NCI-H1417 (cell line): ENCODE results near the gene NCOR2.

ENCODE experiments used
- DNase-seq, 3 experiments: peaks; one replicate each; lab custom pipeline; 2025; lab: John Stamatoyannopoulos, UW

Gene NCOR2

GRCh38 chr12:124544311-124544970 is 23.0 kb downstream of the NCOR2 start:
- peak in 2 of 3 experiments; percentile 77 to 86 for DNase-seq

GRCh38 chr12:124543590-124544310 is 23.7 kb downstream of the NCOR2 start:
- peak in 2 of 3 experiments; percentile 91 to 94 for DNase-seq

- DNase-seq, result peak in 2 of 3 experiments; percentile 91 to 94
Observed at GRCh38 chr12:124543052-124543589, 24.3 kb downstream of the NCOR2 start.

- peak in 2 of 3 experiments; percentile 27 to 64 for DNase-seq
Observed at GRCh38 chr12:124542021-124542949, 25.1 kb downstream of the NCOR2 start.

DNA sequence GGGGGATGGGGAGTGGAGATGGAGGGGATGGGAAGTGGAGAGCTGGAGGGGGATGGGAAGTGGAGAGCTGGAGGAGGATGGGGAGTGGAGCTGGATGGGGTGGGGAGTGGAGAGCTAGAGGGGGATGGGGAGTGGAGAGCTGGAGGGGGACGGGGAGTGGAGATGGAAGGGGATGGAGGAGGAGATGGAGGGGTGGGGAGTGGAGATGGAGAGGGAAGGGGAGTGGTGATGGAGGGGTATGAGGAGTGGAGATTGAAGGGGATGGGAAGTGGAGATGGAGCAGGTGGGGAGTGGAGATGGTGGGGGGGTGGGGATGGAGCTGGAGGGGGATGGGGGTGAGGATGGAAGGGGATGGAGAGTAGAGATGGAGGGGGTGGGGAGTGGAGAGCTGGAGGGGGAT is 26.1 kb downstream of the NCOR2 start:
- DNase-seq, result no peak

GRCh38 chr12:124539084-124540041 is 28.0 kb downstream of the NCOR2 start:
- DNase-seq, result no peak

DNA sequence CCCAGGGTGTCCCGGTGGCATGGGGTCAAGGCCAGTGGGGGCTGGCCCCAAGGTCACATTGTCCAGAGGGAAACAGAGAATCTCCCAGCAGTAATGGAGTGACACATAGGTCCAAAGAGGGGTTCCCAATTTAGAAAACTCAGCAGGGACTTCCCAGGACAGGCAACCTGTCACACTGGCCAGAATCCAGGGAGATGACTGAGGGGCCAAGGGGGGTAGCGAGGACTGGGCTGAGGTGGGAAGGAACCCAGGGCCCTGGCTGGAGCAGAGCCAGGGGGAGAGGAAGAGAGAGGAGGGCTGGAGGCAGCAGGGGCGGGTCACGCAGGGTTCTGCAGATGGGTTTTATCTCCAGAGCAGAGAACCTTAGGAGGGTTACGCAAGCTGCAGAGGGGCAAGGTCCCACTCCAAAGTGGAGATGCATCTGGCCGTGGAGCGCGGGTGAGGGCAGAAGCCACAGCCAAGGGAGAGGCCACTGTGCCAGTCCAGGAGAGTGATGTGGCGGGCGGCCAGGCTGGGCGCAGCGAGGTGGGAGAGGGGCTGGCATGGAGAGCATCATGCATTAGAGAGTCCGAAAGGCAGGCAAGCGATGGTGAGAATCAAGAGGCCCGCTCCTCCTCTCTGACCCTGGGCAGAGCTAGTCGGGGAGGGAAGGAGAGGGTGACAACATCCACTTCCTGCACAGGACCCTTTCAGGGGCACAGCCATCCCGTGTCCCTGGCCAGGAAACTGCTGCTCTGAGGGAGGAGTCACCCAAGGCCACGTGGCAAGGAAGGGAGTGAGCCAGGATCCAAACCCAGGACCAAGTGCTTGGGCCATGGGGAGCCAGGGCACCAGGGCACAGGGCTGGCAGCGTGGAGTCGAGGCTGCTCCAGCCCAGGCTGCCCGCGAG is 29.0 kb downstream of the NCOR2 start:
- DNase-seq, result no peak

DNA sequence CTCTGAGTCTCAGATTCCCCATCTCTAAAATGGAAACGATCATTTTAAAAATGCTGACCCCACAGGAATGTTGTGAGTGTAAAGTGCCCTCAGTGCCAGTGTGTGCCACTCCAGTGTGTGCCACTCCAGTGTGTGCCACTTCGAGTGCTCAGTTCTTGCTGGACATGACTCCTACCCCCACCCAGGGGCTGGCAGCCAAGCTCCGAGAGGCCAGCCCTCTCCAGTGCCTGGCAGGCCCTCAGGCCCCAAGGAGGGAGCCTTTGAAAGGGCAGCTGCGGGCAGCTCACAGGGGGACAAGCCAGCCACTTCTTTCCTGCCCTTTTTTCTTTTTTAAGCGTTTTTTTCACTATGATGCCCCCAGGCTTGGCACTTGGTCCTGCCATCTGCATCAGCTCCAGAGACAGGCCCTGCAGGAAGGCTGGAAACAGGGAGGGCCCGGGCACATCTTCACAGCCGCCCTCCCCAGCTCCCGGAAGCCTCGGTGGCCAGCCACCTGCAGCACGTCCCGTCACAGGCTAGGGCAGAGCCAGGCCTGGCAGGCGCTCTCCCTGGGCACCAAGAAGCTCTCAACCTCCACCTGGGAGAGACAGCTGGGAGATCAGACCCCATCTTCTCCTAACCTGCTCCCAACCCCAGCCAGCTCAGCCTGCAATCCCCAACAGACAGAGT is 29.8 kb downstream of the NCOR2 start:
- DNase-seq, result peak in 1 of 3 experiments; percentile 29

DNA sequence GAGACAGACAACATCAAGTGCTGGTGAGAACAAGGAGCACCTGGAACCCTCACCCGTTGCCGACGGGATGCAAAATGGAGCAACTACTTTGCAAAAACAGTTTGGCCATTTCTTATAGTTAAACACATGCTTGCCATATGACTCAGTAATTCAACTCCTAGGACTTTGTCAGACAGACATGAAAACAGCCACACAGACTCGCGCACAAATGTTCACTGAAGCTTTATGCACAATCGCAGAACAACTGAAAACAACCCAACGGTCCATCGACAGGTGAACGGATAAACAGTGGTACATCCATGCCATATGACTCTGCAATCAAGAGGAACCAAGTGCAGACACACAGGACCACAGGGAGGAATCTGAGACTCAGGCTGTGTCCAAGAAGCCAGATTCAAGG is 30.8 kb downstream of the NCOR2 start:
- DNase-seq, result no peak

DNA sequence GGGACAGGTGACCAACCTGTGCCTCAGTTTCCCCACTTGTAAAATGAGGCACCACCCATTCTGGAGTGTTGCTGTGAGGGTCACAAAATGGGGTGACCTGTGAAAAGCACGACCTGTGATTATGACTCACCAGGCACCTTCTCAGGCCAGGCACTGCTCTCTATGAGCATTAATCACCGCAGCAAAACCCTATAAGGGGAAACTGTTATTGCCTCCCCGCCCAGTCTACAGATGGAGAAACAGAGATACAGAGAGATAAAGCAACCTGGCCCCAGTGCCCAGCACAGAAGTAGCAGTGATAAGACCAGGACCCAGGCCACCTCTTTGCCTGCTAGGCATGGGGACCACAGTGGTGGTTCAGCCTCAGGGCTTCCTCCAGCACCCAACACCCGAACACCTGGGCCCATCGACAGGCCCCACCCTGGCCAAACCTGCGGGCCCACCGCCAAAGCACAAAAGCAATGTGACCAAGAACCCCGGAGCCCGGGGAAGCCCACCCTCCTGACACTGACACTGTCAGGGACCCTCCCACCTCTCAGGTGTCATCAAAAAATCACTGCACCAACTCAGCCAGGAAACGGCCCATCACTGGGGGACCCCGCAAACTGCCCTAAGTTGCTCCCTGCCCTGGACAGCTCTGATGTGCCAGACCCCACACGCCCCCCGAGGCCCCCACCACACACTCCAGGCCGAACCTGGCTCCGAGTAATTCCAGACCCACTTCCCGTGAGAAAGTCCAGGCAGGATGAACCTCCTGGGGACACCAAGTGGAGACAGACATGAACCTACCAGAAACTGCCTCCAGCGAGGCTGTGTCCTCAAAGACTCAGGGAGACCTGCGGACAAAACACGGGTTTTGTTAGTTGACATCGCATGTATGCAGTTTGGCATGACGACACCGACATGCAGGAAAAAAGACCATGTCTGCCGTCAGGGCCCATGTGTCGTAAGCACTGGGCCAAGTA is 32.4 kb downstream of the NCOR2 start:
- no peak for DNase-seq

DNA sequence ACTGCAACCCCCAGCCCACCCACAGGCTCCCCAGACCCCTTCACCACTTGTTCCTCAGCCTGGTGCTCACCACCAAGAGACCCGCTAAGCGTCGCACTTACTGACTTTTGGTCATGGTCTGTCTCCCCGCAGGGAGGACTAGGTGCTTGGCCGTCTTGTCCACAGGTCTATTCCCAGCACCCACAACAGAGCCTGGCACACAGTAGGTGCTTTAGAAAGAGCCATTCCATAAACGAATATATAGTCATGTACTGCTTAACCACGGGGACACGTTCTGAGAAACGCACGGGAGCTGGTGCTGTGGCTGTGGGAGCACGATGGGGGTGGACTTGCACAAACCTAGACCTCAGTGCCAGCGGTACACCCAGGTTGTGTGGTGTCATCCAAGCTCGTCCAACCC is 34.0 kb downstream of the NCOR2 start:
- DNase-seq, result no peak

- DNase-seq, result no peak
Observed at GRCh38 chr12:124532967-124533366, 34.4 kb downstream of the NCOR2 start.

DNA sequence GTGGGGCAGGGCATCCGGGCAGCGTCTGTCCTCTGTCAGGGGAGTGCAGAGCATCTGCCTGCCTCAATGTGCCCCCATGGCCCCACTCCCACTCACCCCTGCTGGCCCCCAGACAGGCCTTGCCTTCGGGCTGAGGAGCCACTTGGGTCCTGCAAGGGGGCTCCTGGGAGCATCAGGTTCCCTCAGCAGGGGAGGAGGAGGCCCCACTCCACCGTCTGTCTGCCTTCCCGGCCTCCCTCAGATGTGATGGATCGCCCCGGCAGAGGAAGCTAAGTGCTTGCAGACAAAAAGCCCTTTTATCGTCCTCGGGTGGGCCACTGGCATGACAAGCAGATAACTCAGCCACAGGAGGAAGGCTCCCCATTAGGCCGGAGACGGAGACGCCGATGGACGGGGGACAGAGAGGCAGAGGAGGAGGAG is 35.1 kb downstream of the NCOR2 start:
- DNase-seq, result peak in 1 of 3 experiments; percentile 33

DNA sequence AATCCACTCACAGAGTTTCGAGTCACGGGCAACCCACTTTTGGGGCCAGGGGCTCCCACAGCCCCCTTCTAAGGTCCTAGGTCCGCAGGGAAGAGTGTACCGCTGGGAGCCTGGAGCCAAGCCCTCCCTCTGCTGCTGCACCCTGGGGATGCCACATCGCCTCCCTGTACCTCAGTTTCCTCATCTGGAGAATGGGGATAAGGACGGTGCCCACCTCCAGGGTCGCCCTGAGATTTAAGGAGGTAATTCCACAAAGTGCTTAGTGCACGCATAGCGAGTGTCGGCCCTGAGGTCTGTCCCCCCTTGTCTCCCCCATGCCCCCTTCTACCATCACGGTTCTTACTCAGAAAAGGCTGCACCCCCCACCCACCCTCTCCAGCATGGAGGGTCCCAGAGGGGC is 35.5 kb downstream of the NCOR2 start:
- no peak for DNase-seq

- DNase-seq, result peak; percentile 56 to 98 (median 93)
Observed at GRCh38 chr12:124531281-124531745, 36.1 kb downstream of the NCOR2 start.

GRCh38 chr12:124530637-124531263 is 36.7 kb downstream of the NCOR2 start:
- no peak for DNase-seq

- DNase-seq, result no peak
Observed at GRCh38 chr12:124529565-124530276, 37.7 kb downstream of the NCOR2 start.
